ENCODE measurements around the gene SLC10A7.
A peak's percentile ranks its signal among the peaks of the same experiment; 100 is the strongest.

The SLC10A7 gene

DNA sequence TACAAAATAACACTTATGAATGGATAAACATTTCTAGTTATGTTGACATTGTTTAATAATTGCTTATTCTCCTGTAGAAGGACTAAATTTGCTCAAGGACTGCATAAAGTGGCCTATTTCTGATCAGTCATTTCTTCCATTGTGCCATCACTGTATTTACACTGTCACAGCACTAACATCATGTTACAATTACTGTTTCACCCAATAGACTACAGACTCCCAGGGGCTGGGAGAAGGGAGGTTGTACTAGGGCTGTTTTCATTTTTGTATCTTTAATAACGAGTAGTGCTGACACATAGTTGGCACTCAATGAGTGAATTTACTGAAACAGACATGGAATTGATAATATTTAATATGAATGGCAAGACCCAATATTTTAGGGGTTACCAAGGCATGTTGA lies 139.5 kb downstream of the SLC10A7 start:
- no peak overlapping the region for H3K4me3 ChIP-seq (ENCODE audit: low read depth, low read length)
- TF ChIP-seq, protein P1, sequence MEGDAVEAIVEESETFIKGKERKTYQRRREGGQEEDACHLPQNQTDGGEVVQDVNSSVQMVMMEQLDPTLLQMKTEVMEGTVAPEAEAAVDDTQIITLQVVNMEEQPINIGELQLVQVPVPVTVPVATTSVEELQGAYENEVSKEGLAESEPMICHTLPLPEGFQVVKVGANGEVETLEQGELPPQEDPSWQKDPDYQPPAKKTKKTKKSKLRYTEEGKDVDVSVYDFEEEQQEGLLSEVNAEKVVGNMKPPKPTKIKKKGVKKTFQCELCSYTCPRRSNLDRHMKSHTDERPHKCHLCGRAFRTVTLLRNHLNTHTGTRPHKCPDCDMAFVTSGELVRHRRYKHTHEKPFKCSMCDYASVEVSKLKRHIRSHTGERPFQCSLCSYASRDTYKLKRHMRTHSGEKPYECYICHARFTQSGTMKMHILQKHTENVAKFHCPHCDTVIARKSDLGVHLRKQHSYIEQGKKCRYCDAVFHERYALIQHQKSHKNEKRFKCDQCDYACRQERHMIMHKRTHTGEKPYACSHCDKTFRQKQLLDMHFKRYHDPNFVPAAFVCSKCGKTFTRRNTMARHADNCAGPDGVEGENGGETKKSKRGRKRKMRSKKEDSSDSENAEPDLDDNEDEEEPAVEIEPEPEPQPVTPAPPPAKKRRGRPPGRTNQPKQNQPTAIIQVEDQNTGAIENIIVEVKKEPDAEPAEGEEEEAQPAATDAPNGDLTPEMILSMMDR (conservative IDR thresholded peaks at IDR 0.05; ENCODE audit: low read depth, low read length) = no peak
- DNase-seq (ENCODE audit: low read depth) = no peak

DNA sequence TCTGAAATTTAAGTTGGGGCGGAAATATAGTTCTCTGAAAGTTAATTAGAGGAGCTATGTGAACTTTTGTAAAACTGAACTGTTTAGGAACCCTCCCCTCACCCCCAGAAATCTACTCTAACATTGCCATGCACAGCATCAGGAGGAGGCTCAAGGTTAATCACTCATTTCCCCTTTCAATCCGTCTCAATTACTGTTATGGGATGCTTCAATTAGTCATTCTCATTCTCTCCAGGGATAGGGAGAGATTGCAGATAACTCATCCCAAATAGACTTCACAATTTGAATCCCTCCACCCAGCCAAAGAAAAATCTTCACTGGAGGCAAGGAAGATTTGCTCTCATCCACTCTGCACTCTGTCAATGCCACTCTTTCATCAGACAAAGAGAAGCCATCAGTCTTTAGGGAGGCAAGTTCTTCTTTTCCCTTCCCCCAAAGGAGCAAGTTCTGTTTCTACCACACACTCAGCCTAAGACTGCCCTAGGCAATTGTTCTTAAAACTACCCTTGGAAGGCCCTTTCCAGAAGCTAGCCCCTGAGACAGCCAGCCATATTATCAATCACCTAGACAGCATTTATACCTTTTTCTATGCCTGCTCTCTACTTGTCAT lies 140.4 kb downstream of the SLC10A7 start:
- DNase-seq (ENCODE audit: low read depth) = no peak

DNA sequence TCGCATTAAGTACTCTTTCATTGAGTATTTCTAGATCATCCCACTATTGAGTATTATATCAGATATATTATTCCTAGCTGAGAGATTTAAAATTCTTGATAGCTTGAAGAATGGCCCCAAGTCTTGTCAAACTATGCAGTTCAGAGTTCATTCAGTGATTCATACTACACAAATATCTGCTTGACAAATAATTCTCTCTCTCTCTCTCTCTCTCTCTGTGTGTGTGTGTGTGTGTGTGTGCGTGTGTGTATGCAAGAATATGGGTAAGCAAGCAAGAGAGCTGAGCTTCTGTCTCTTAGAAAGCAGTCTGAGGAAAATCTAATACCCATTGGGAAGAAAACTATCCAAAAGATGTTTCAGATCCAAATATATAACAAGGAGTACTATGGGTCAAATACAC lies 142.0 kb downstream of the SLC10A7 start:
- DNase-seq (ENCODE audit: low read depth) = peak; percentile 83
- TF ChIP-seq, protein P1 (conservative IDR thresholded peaks at IDR 0.05; ENCODE audit: low read depth, low read length) = no peak
- H3K4me3 ChIP-seq (ENCODE audit: low read depth, low read length) = no peak overlapping the region

More for the DNA sequence above, 140.4 kb downstream of the SLC10A7 start:
- no peak overlapping the region for H3K4me3 ChIP-seq (ENCODE audit: low read depth, low read length)
- TF ChIP-seq, protein P1 (conservative IDR thresholded peaks at IDR 0.05; ENCODE audit: low read depth, low read length) = no peak

DNA sequence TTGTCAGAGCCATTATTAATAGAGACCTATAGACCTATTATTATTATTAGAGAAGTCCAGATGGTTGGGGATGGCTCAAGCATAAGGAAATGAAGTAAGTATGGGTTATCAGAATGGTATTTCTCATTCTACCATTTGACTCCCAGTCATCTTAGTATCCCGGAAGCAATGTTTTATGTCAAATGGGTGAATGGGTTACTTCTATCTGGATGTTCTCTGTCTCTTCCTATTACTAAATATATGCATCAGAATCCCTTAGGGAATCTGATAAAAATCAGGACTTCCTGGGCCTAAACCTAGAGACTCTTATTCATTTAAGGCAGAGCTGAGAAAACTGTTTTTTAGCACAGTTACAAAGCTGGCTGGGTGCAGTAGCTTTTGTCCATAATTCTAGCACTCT lies 149.9 kb downstream of the SLC10A7 start:
- TF ChIP-seq, protein P1 (conservative IDR thresholded peaks at IDR 0.05; ENCODE audit: low read depth, low read length) = no peak
- DNase-seq (ENCODE audit: low read depth) = no peak
- no peak overlapping the region for H3K4me3 ChIP-seq (ENCODE audit: low read depth, low read length)

DNA sequence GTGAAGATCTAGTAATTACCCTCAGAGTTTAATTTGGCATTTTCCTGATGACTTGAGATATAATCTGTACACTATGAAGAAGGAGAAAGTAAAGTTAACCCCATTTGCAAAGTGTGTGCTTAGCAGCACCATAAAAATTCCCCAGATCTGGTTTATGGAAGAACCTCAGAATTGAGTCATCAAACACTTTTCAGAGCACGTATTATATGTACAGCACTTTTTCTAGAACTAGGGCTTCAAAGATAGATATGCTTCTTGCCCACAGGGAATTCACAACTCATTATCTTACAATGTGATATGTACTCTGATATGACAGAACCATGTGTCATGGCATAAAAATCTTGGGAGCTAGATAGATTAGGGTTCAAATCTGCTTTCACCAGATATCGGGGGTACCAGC lies 150.9 kb downstream of the SLC10A7 start:
- TF ChIP-seq, protein P1 (conservative IDR thresholded peaks at IDR 0.05; ENCODE audit: low read depth, low read length) = no peak
- DNase-seq (ENCODE audit: low read depth) = peak; percentile 36
- H3K4me3 ChIP-seq (ENCODE audit: low read depth, low read length) = no peak overlapping the region

DNA sequence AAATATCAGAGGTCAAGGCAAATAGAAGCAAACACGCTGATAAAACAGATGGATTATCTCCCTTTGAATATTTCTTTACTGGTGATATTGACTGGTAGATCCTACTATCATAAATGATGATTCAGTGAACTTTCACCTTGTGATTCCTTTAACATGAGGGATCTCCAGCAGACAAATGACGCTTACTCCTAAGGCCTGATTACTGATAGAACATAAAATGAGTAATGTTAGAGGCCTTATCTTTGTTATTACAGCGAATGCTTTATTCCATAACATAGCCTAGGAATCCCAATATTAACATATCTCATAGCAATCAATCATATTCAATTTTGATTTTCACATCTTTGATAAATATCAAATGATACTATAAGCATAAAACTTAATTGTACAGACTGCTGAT lies 152.3 kb downstream of the SLC10A7 start:
- peak; percentile 22 for DNase-seq (ENCODE audit: low read depth)
- no peak overlapping the region for H3K4me3 ChIP-seq (ENCODE audit: low read depth, low read length)
- TF ChIP-seq, protein P1 (conservative IDR thresholded peaks at IDR 0.05; ENCODE audit: low read depth, low read length) = no peak

DNA sequence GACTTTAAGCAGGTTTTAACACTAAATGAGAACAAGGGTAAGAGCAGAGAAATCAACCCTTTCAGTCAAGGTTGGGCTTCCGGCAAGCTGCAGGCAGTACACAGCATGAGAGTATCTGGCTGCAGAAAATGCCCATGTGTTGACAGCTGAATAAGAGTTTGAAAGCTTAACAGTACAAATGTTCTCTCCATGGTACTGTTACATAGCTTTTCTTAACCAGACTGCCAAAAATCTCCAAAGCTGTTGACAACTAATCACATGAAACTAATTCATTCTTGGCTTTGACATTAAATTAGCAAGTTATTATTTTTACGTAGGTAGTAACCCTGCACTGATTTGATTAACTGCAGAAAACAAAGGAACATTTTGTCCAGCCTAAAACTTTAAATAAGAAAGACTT lies 153.5 kb downstream of the SLC10A7 start:
- H3K4me3 ChIP-seq (ENCODE audit: low read depth, low read length) = no peak overlapping the region
- DNase-seq (ENCODE audit: low read depth) = peak; percentile 87
- TF ChIP-seq, protein P1 (conservative IDR thresholded peaks at IDR 0.05; ENCODE audit: low read depth, low read length) = no peak
